Activated naive CD8-positive, alpha-beta T cell treated with anti-CD3 and anti-CD28 coated beads for 36 hours (primary cell): Measurements from ENCODE around the gene CRYBG1. TPM values are rescaled to one million over a fixed set of nuclear protein-coding genes. Genes with fewer than 3 reads are reported as not detected.
"Not testable (repeated sequence)": the region's sequence is repeated elsewhere in the genome, so short reads cannot be mapped to it uniquely, and the experiment has no call there.

Source experiments
- DNase-seq: peaks from one replicate; pipeline ENCODE4 v3.0.0; 2021
- H3K27ac Mint-ChIP-seq: one replicate; pipeline ENCODE4 v1.8.0; 2022; ENCODE audit warnings: mild to moderate bottlenecking, moderate library complexity, mixed read lengths
- H3K27me3 Mint-ChIP-seq: one replicate; pipeline ENCODE4 v1.8.0; 2022; ENCODE audit warnings: mild to moderate bottlenecking, mixed read lengths
- H3K36me3 Mint-ChIP-seq: one replicate; pipeline ENCODE4 v1.8.0; 2021; ENCODE audit warnings: mild to moderate bottlenecking, mixed read lengths
- H3K4me1 Mint-ChIP-seq: one replicate; pipeline ENCODE4 v1.8.0; 2021; ENCODE audit warnings: mixed read lengths
- H3K4me3 Mint-ChIP-seq: one replicate; pipeline ENCODE4 v1.8.0; 2022; ENCODE audit warnings: mild to moderate bottlenecking, moderate library complexity, mixed read lengths
- H3K9me3 Mint-ChIP-seq: one replicate; pipeline ENCODE4 v1.8.0; 2022; ENCODE audit warnings: mixed read lengths
- total RNA-seq, 2 experiments: library from RNA; stranded (reverse); gene quantifications; one replicate each; pipeline ENCODE4 v1.2.3, GENCODE V29; 2021

CRYBG1 gene
- total RNA-seq, 2 experiments from 2014 or later: 20.3 to 20.4 TPM

DNA sequence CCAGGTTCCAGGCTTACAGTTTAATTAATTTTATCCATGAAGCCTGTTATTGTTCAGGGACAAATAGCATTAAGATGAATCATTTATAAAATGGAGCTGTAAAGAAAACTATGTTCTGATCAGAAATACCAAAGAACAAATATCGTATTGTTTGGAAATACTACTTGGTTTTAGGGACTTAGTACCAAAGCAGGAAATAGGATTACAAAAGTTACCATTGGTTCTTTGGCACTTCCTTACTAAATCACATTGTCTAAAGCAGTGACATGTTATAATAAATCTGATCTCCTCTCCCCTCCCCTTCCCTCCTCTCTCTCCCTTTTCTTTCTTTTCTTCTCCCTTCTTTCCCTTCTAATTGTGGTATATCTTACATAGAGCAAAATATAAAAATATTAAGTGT, 29.6 kb downstream of the CRYBG1 start:
- no peaks in the 10 kb centered on the region for H3K4me1 Mint-ChIP-seq
- H3K9me3 Mint-ChIP-seq: no peaks in the 10 kb centered on the region
- no peaks in the 10 kb centered on the region for H3K36me3 Mint-ChIP-seq
- H3K27ac Mint-ChIP-seq: no peak overlapping the region
- H3K4me3 Mint-ChIP-seq: no peak overlapping the region
- no peak for DNase-seq
- peaks cover 12% of the 10 kb centered on the region for H3K27me3 Mint-ChIP-seq

GRCh38 chr6:106396426-106397220, 36.1 kb downstream of the CRYBG1 start:
- peaks cover 22% of the 10 kb centered on the region for H3K27me3 Mint-ChIP-seq
- H3K9me3 Mint-ChIP-seq: no peaks in the 10 kb centered on the region
- no peak overlapping the region for H3K27ac Mint-ChIP-seq
- H3K4me1 Mint-ChIP-seq: no peaks in the 10 kb centered on the region
- no peaks in the 10 kb centered on the region for H3K36me3 Mint-ChIP-seq
- no peak for DNase-seq
- no peak overlapping the region for H3K4me3 Mint-ChIP-seq

- Mint-ChIP-seq H3K27ac (no peak overlapping the region), H3K4me3 (no peak overlapping the region), H3K4me1 (no peaks in the 10 kb centered on the region), H3K27me3 (peaks cover 17% of the 10 kb centered on the region), H3K36me3 (no peaks in the 10 kb centered on the region), H3K9me3 (no peaks in the 10 kb centered on the region)
- DNase-seq: no peak
Observed at GRCh38 chr6:106397431-106397830, 36.9 kb downstream of the CRYBG1 start.

DNA sequence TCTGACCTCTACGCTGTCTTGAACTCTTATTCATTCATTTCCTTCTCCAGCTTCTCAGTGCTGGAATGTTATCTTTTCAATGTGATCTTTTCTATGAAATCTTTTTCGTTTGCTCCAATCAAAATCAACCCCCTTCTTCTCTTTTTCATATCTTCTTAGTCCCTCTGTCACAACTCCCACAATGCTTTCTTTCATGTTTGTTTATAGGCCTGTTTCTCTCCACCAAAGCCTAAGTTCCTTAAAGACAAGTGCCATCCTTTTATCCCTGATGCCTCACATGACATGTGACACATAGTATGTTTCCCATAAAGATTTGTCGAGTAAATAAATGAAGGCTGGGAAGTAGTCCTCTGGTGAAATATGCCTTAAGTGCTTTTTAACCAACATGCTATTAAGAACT, 38.1 kb downstream of the CRYBG1 start:
- Mint-ChIP-seq H3K9me3 (no peaks in the 10 kb centered on the region), H3K4me1 (no peaks in the 10 kb centered on the region), H3K27me3 (peaks cover 17% of the 10 kb centered on the region), H3K27ac (no peak overlapping the region), H3K36me3 (no peaks in the 10 kb centered on the region), H3K4me3 (no peak overlapping the region)
- DNase-seq: no peak

DNA sequence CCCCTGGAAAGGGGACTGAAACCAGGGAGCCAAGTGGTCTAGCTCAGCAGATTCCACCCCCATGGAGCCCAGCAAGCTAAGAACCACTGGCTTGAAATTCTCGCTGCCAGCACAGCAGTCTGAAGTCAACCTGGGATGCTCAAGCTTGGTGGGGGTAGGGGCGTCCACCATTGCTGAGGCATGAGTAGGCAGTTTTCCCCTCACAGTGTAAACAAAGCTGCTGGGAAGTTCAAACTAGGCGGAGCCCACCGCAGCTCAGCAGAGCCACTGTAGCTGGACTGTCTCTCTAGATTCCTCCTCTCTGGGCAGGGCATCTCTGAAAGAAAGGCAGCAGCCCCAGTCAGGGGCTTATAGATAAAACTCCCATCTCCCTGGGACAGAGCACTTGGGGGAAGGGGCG, 44.5 kb downstream of the CRYBG1 start:
- Mint-ChIP-seq H3K9me3 (peaks cover 15% of the 10 kb centered on the region), H3K27me3 (peaks cover 28% of the 10 kb centered on the region)
- H3K4me3 Mint-ChIP-seq, H3K27ac Mint-ChIP-seq, H3K36me3 Mint-ChIP-seq, H3K4me1 Mint-ChIP-seq, DNase-seq: not testable (repeated sequence)

DNA sequence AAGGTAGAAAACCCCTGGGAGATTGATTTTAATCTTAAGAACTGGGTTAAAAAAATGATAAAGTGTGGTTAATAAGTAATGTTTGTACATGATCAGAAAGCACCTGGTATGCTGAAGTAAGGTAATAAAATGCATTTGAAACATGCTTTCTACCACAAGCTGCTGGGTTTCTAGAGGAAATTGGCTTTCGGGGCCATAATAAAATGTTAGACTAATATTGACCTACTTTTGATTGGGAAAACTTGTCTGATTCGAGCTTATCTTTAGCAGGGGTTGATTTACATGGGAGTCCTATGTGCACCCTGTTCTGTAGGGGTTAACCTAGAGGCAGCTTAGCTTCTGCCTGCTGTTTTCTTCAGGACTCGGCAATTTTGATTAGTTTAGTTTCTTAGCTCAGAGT, 50.5 kb downstream of the CRYBG1 start:
- Mint-ChIP-seq H3K9me3 (peaks cover 14% of the 10 kb centered on the region), H3K4me1 (no peaks in the 10 kb centered on the region), H3K27ac (no peak overlapping the region), H3K36me3 (peaks cover 1% of the 10 kb centered on the region), H3K27me3 (peaks cover 18% of the 10 kb centered on the region), H3K4me3 (no peak overlapping the region)
- DNase-seq: no peak

- Mint-ChIP-seq H3K36me3 (peaks cover 1% of the 10 kb centered on the region), H3K4me3 (no peak overlapping the region), H3K27me3 (peaks cover 18% of the 10 kb centered on the region), H3K4me1 (no peaks in the 10 kb centered on the region), H3K27ac (no peak overlapping the region), H3K9me3 (peaks cover 10% of the 10 kb centered on the region)
- no peak for DNase-seq
Observed at GRCh38 chr6:106411643-106412200, 51.2 kb downstream of the CRYBG1 start.

- Mint-ChIP-seq H3K27ac (no peak overlapping the region), H3K4me1 (no peaks in the 10 kb centered on the region), H3K9me3 (no peaks in the 10 kb centered on the region), H3K36me3 (no peaks in the 10 kb centered on the region), H3K27me3 (peaks cover 18% of the 10 kb centered on the region), H3K4me3 (no peak overlapping the region)
- DNase-seq: no peak
Observed at GRCh38 chr6:106413016-106413415, 52.5 kb downstream of the CRYBG1 start.

DNA sequence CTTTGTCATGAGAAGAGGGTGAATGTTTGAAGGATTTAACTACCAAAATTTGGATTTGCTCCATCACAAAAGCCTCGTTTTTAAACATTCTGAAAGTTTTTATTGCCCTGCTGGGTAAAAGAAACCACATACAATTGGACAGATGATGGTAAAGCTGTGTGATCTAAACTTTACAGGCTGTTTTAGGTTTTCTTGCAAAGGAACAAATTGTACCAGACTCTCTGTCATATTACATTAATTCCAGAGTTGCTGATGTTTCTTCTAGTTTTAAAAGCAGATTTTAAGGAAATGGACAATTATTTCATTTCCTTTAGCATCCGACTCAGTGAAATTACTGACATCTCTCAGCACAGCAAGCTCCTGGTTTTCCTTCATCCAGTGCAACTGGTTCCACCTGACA, 53.2 kb downstream of the CRYBG1 start:
- Mint-ChIP-seq H3K27me3 (peaks cover 15% of the 10 kb centered on the region), H3K36me3 (no peaks in the 10 kb centered on the region), H3K27ac (no peak overlapping the region), H3K9me3 (no peaks in the 10 kb centered on the region), H3K4me1 (no peaks in the 10 kb centered on the region), H3K4me3 (no peak overlapping the region)
- DNase-seq: no peak

DNA sequence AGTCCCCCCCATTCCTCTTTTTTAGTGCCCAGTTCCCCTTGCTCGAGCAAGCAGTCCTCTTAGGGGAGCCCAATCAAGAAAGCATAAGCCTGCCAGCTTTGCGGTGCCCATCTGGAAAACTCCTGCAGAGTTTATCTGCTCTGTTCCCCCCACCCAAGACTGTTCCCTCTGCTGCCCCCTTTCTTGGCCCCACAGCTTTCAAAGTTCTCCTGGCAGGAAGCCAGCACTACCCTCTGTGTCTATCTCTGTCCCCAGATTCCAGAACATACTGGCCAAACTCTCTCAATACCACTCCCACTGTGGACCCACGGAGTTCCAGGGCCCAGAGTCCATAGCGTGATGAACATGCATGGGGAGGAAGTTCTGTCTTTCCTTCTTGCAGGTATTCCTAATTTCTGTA, 55.4 kb downstream of the CRYBG1 start:
- no peaks in the 10 kb centered on the region for H3K36me3 Mint-ChIP-seq
- H3K27me3 Mint-ChIP-seq: peaks cover 6% of the 10 kb centered on the region
- H3K4me3 Mint-ChIP-seq: no peak overlapping the region
- DNase-seq: no peak
- H3K27ac Mint-ChIP-seq: no peak overlapping the region
- no peaks in the 10 kb centered on the region for H3K9me3 Mint-ChIP-seq
- H3K4me1 Mint-ChIP-seq: no peaks in the 10 kb centered on the region

DNA sequence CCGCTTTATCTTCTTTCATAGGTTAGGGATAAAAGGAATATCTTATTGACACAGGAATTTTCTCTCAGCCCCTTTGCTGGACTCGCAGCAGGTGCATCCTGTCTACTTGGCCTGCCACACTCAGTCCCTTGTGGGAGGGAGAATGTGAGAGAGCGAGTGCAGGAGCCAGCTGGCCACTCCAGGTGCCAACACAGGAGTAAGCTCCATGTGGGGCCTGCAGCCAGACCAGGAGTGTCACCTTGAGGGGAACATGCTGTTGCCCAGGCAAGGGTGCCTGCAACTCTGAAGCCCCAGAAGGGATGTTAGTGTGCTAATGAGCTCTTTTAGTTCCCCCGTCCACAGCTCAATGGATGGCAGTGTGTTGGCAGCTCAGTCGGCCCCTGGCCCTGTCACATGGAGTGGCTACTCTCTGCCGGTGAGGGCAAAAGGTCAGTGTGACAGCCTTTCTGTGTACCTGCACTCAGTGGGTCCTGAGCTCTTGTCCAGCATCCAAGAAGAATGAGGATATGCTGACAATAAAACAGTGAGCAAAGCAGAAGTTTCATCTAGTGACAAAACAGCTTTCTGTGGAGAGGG, 57.1 kb downstream of the CRYBG1 start:
- Mint-ChIP-seq H3K36me3 (no peaks in the 10 kb centered on the region), H3K4me1 (no peaks in the 10 kb centered on the region)

DNA sequence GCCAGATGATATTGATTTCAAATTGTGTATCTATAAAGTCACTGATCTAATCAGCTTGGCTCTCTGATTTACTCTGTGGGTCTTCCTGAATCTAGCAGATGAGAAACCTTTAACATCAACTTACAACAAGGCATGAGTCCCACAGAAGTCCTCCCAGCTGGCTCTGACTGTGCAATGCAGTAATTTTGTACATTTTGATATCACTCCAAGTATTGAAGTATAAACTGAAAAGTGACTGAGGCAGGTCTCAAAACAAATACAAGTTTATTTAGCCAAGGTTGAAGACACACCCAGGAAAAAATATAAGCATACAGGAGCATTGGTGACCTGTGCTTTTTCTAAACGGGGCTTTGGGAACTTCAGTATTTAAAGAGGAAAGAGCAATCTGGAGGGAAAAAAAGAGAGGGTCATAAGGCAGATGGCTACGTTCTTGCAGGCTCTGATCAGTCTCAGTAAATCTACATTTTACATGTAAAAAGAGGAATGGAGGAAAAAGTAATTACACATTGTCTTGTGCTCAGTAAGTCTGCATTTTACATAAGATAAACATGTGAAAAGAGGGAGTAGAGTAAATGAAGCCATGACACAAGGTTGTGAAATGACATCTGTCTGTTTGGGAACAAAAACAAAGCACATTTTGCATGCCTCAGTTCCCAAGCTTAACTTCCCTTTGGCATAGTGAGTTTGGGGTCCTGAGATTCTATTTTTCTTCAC, 59.5 kb downstream of the CRYBG1 start:
- H3K36me3 Mint-ChIP-seq: no peaks in the 10 kb centered on the region
- peaks cover 6% of the 10 kb centered on the region for H3K27me3 Mint-ChIP-seq
- H3K27ac Mint-ChIP-seq: no peak overlapping the region
- H3K4me3 Mint-ChIP-seq: no peak overlapping the region
- no peak for DNase-seq
- H3K9me3 Mint-ChIP-seq: no peaks in the 10 kb centered on the region
- no peaks in the 10 kb centered on the region for H3K4me1 Mint-ChIP-seq

More for the DNA sequence above, 57.1 kb downstream of the CRYBG1 start:
- peaks cover 6% of the 10 kb centered on the region for H3K27me3 Mint-ChIP-seq
- no peak overlapping the region for H3K27ac Mint-ChIP-seq
- DNase-seq: no peak
- H3K9me3 Mint-ChIP-seq: no peaks in the 10 kb centered on the region
- no peak overlapping the region for H3K4me3 Mint-ChIP-seq

GRCh38 chr6:106421496-106421895, 61.0 kb downstream of the CRYBG1 start:
- no peaks in the 10 kb centered on the region for H3K4me1 Mint-ChIP-seq
- H3K4me3 Mint-ChIP-seq: no peak overlapping the region
- peaks cover 1% of the 10 kb centered on the region for H3K27me3 Mint-ChIP-seq
- H3K27ac Mint-ChIP-seq: no peak overlapping the region
- DNase-seq: no peak
- H3K9me3 Mint-ChIP-seq: no peaks in the 10 kb centered on the region
- H3K36me3 Mint-ChIP-seq: no peaks in the 10 kb centered on the region

GRCh38 chr6:106422534-106422933, 62.0 kb downstream of the CRYBG1 start:
- H3K4me3 Mint-ChIP-seq: no peak overlapping the region
- DNase-seq: no peak
- H3K4me1 Mint-ChIP-seq: no peaks in the 10 kb centered on the region
- no peak overlapping the region for H3K27ac Mint-ChIP-seq
- H3K9me3 Mint-ChIP-seq: no peaks in the 10 kb centered on the region
- H3K36me3 Mint-ChIP-seq: no peaks in the 10 kb centered on the region
- H3K27me3 Mint-ChIP-seq: no peaks in the 10 kb centered on the region

- no peak overlapping the region for H3K27ac Mint-ChIP-seq
- no peaks in the 10 kb centered on the region for H3K36me3 Mint-ChIP-seq
- DNase-seq: no peak
- no peaks in the 10 kb centered on the region for H3K27me3 Mint-ChIP-seq
- H3K9me3 Mint-ChIP-seq: no peaks in the 10 kb centered on the region
- no peak overlapping the region for H3K4me3 Mint-ChIP-seq
- no peaks in the 10 kb centered on the region for H3K4me1 Mint-ChIP-seq
Observed at GRCh38 chr6:106425382-106425781, 64.9 kb downstream of the CRYBG1 start.
